Tibial nerve (tissue), 4 donors: Measurements from ENCODE around the gene CCDC40.

ENCODE experiments used
- EP300 ChIP-seq, 2 donors: sonication (generic); formaldehyde crosslinking; IDR thresholded peaks; one replicate each; pipeline ENCODE4 v1.6.1; 2017; ENCODE audit warnings: antibody characterized with exemption in 2 of 2, mild to moderate bottlenecking in 1 of 2
- POLR2A ChIP-seq, 2 donors: fragments of 450-650 bp; IDR thresholded peaks; one replicate each; pipeline ENCODE4 v1.6.1; 2017; ENCODE audit warnings: antibody characterized with exemption in 2 of 2, mild to moderate bottlenecking in 2 of 2, moderate library complexity in 2 of 2
- TF ChIP-seq, protein P1 (sequence below), 5 experiments: fragments of 200-600 bp in 3 of 5; fragments of 450-650 bp in 2 of 5; sonication (generic) in 3 of 5; IDR thresholded peaks; one replicate each; pipeline ENCODE4 v1.5.1; 2016 to 2019; ENCODE audit warnings: antibody characterized with exemption in 5 of 5, mild to moderate bottlenecking in 3 of 5, moderate library complexity in 2 of 5

DNA sequence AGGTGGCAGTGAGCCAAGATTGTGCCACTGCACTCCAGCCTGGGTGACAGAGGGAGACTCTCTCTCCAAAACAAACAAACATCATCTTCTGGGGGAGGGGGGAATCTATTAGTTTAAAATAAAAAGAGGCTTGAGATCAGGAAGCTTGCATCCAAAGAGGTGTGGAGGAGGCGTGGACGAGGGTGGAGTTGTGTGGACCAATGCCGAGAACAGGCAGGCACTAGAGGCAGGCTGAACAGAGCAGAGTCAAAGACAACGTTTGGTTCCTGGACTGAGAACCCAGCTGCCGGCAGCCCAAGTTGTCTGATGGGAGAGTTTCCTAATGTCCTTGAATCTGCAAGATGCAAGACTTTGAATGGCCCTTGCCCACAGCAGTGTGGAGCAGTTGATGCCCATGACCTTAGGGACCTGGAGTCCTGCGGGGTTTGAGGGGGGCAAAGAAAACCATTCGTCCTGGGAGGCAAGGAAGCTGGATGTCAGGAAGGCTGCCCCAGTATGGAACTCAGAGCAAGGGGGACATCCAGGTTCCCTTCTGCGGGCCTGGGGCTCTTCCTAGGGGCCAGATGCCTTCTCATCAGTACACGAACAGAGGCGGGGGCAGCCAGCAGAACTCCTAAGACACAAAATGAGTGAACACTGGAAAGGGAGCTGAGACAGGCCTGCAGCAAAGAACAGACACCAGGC lies 9.9 kb upstream of the CCDC40 start:
- TF ChIP-seq, protein P1, sequence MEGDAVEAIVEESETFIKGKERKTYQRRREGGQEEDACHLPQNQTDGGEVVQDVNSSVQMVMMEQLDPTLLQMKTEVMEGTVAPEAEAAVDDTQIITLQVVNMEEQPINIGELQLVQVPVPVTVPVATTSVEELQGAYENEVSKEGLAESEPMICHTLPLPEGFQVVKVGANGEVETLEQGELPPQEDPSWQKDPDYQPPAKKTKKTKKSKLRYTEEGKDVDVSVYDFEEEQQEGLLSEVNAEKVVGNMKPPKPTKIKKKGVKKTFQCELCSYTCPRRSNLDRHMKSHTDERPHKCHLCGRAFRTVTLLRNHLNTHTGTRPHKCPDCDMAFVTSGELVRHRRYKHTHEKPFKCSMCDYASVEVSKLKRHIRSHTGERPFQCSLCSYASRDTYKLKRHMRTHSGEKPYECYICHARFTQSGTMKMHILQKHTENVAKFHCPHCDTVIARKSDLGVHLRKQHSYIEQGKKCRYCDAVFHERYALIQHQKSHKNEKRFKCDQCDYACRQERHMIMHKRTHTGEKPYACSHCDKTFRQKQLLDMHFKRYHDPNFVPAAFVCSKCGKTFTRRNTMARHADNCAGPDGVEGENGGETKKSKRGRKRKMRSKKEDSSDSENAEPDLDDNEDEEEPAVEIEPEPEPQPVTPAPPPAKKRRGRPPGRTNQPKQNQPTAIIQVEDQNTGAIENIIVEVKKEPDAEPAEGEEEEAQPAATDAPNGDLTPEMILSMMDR (IDR thresholded peaks at IDR 0.05): no peak
- no peak for TF ChIP-seq EP300 (IDR thresholded peaks at IDR 0.05)
- TF ChIP-seq POLR2A (IDR thresholded peaks at IDR 0.05): no peak
